Astrocyte of the cerebellum (primary cell): Measurements from ENCODE around the gene IER3.
A peak's percentile ranks its signal among the peaks of the same experiment; 100 is the strongest.
"Not testable (repeated sequence)": the region's sequence is repeated elsewhere in the genome, so short reads cannot be mapped to it uniquely, and the experiment has no call there.

Experiments
- DNase-seq: peaks from one replicate; pipeline ENCODE4 v3.0.0-alpha.2; 2011; ENCODE audit warnings: low read depth
- H3K4me3 ChIP-seq: 2 replicates; pipeline ENCODE4 v1.5.1; 2011; ENCODE audit warnings: mild to moderate bottlenecking, low read depth, low read length, moderate library complexity
- CTCF ChIP-seq: IDR thresholded peaks from 2 replicates; pipeline ENCODE4 v1.5.1; 2012; ENCODE audit warnings: low read length, low read depth, moderate library complexity, mild to moderate bottlenecking; ENCODE audit errors: missing control alignments
- in situ Hi-C: cut with HindIII; loops from 2 replicates; pipeline ENCODE4 v1.10.0; 2017; ENCODE audit warnings: low sequenced_read_pairs

Gene IER3

GRCh38 chr6:30763618-30764489, 19.5 kb upstream of the IER3 start:
- in situ Hi-C loops: no loop called here
- no peak for TF ChIP-seq CTCF
- peak; percentile 73 for DNase-seq
- no peak overlapping the region for H3K4me3 ChIP-seq

DNA sequence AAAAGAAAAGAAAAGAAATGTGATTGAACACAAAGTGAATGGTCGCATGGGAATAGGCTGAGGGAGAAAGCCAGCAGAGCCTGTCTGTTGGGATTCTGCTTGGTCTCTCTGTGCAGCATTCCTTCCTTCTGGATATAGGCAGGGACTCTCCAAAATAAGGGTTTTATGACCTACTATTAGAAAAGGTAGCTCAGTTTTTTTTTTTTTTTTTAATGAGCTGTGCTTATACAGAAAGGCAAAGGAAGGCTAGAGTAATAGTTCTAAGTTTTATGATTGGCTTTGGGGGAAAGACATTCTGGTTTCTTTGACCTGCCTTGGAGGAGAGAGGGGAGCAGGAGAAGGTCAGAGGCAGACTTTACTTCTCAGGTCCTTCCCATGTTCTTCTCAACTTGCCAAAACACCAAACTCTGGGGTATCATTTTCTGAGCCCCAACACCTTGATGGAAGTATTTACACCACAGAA, 18.8 kb upstream of the IER3 start:
- DNase-seq: no peak
- no peak overlapping the region for H3K4me3 ChIP-seq
- TF ChIP-seq CTCF: no peak
- in situ Hi-C loops: no loop called here

GRCh38 chr6:30761791-30762429, 17.6 kb upstream of the IER3 start:
- H3K4me3 ChIP-seq: no peak overlapping the region
- in situ Hi-C loops: no loop called here
- no peak for DNase-seq
- no peak for TF ChIP-seq CTCF

- in situ Hi-C loops: no loop called here
- no peak overlapping the region for H3K4me3 ChIP-seq
- TF ChIP-seq CTCF: no peak
- no peak for DNase-seq
Observed at GRCh38 chr6:30760549-30760948, 16.2 kb upstream of the IER3 start.

- H3K4me3 ChIP-seq: no peak overlapping the region
- peak; percentile 90 for DNase-seq
- in situ Hi-C loops: no loop called here
- TF ChIP-seq CTCF: no peak
Observed at GRCh38 chr6:30759575-30760239, 15.4 kb upstream of the IER3 start.

DNA sequence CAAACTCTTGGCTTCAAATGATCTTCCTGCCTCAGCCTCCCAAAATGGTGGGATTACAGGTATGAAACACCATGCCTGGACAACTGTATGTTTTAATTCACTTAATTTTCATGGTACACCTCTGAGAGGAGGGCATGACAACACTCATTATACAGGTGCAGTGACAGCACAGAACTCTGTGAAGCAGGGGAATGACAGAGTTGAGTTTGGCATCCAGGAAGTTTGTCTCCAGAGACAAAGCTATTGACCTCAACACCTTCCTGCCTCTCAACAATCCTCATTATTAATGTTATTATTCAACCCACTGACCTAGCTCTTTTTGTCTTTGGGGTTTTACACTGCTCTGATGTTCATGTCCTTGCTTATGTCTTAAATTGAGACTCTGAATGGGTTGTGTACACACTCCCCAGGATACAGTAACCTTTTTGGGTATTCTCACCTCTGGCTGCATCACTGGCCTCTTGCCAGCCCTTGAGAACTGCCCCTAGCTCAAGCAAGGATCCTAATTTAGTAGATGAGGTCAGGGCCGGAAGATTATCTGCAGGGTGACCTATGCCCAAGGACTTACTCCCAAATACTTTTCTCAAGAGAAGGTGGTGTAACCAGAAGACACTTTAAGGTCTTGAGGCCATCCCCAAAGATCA, 13.0 kb upstream of the IER3 start:
- no peak for DNase-seq
- no peak overlapping the region for H3K4me3 ChIP-seq
- no peak for TF ChIP-seq CTCF
- in situ Hi-C loops: no loop called here

DNA sequence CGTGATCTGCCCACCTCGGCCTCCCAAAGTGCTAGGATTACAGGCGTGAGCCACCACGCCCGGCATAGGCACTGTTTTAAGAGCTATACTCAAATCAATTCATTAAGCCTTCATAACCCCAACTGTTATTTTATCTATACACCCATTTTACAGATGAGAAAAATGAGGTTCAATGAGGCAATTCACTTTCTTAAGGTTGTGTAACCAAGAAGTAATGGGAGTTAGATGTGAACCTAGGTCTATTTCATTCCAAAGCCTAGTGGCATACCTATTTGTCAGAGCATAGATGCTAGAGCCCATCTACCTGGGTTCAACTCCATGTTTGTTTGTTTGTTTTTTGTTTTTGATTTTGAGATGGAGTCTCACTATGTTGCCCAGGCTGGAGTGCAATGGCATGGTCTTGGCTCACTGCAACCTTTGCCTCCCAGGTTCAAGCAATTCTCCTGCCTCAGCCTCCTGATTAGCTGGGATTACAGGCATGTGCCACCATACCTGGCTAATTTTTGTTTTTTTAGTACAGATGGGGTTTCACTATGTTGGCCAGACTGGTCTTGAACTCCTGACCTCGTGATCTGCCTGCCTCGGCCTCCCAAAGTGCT, 12.2 kb upstream of the IER3 start:
- in situ Hi-C loops, H3K4me3 ChIP-seq, DNase-seq: not testable (repeated sequence)
